Esophagus squamous epithelium (tissue), 5 donors: ENCODE data around the gene HSD17B12. TPM values are rescaled to one million over a fixed set of nuclear protein-coding genes. Genes with fewer than 3 reads are reported as not detected.

Experiments
- DNase-seq: peaks from one replicate; lab custom pipeline; 2025; lab: John Stamatoyannopoulos, UW
- H3K27ac ChIP-seq, 4 donors: fragments of 200-600 bp; sonication (generic); one replicate each; pipeline ENCODE4 v1.5.1; 2016 to 2019; ENCODE audit warnings: mild to moderate bottlenecking in 1 of 4
- H3K27me3 ChIP-seq, 4 donors: fragments of 200-600 bp; sonication (generic); 1 replicate in 3 of 4; 2 replicates in 1 of 4; pipeline versions ENCODE4 v1.5.1 to v1.6.0; 2017 to 2021; ENCODE audit warnings: antibody characterized with exemption in 1 of 4
- H3K36me3 ChIP-seq, 3 donors: fragments of 200-600 bp; sonication (generic); one replicate each; pipeline ENCODE4 v1.5.1; 2016 to 2019
- H3K4me1 ChIP-seq, 3 donors: fragments of 200-600 bp; sonication (generic); one replicate each; pipeline ENCODE4 v1.5.1; 2017 to 2019
- H3K4me3 ChIP-seq, 4 donors: fragments of 200-600 bp; sonication (generic); 1 replicate in 3 of 4; 2 replicates in 1 of 4; pipeline ENCODE4 v1.5.1; 2016 to 2019; ENCODE audit warnings: mild to moderate bottlenecking in 2 of 4, moderate library complexity in 1 of 4
- H3K9me3 ChIP-seq, 3 donors: fragments of 200-600 bp; sonication (generic); one replicate each; pipeline ENCODE4 v1.5.1; 2016 to 2019
- POLR2A ChIP-seq, 4 donors: fragments of 450-650 bp; IDR thresholded peaks; one replicate each; pipeline ENCODE4 v1.6.1; 2017; ENCODE audit warnings: antibody characterized with exemption in 4 of 4, mild to moderate bottlenecking in 4 of 4, moderate library complexity in 3 of 4
- WGBS, 2 donors: methylation state at CpG; one replicate each; pipeline ENCODE4 v1.1.5; 2018; 5-methylcytosine and 5-hydroxymethylcytosine counted together
- intact Hi-C: fragments of 100-400 bp; cut with DNase I; formaldehyde crosslinking; loops from one replicate; pipeline ENCODE4 v1.15.0; 2022
- total RNA-seq, 4 donors: library from RNA; depleted of rRNA; stranded (reverse); fragments of >200 nt; gene quantifications; one replicate each; pipeline ENCODE4 v1.1.0, GENCODE V29; 2016
- TF ChIP-seq, protein P1 (sequence below), 6 experiments: fragments of 450-650 bp in 4 of 6; fragments of 200-600 bp in 2 of 6; sonication (generic) in 2 of 6; IDR thresholded peaks; one replicate each; pipeline ENCODE4 v1.5.1; 2016 to 2019; ENCODE audit warnings: antibody characterized with exemption in 6 of 6, mild to moderate bottlenecking in 4 of 6, moderate library complexity in 4 of 6
- donor health status: DM: yes; HTN: yes; CAD: no.

The HSD17B12 gene
- total RNA-seq, 4 donors from 2014 or later = 26.1 to 83.6 (median 59.1) TPM

DNA sequence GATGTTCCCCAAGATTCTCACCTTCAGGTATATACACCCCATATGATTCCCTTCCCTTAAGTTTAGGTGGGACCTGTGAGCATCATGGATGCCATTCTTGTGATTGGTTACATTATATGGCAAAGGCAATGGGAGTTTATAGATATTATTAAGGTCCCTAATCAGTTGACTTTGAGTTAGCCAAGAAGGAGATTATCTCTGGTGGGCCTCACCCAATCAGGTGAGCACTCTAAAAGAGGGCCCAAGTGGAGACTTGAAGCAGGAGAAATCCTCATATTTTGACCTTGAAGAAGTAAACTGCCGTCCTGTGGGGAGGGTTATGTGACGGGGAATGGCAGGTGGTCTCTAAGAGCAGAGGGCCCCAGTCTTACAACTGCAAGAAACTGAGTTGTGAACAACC, 94.2 kb downstream of the HSD17B12 start:
- H3K4me1 ChIP-seq = no peaks in the 10 kb centered on the region
- H3K27me3 ChIP-seq = no peaks in the 10 kb centered on the region
- no peak overlapping the region for H3K4me3 ChIP-seq
- no peak overlapping the region for H3K27ac ChIP-seq
- no peaks in the 10 kb centered on the region for H3K9me3 ChIP-seq
- no peak for DNase-seq
- TF ChIP-seq POLR2A (IDR thresholded peaks at IDR 0.05) = no peak
- TF ChIP-seq, protein P1, sequence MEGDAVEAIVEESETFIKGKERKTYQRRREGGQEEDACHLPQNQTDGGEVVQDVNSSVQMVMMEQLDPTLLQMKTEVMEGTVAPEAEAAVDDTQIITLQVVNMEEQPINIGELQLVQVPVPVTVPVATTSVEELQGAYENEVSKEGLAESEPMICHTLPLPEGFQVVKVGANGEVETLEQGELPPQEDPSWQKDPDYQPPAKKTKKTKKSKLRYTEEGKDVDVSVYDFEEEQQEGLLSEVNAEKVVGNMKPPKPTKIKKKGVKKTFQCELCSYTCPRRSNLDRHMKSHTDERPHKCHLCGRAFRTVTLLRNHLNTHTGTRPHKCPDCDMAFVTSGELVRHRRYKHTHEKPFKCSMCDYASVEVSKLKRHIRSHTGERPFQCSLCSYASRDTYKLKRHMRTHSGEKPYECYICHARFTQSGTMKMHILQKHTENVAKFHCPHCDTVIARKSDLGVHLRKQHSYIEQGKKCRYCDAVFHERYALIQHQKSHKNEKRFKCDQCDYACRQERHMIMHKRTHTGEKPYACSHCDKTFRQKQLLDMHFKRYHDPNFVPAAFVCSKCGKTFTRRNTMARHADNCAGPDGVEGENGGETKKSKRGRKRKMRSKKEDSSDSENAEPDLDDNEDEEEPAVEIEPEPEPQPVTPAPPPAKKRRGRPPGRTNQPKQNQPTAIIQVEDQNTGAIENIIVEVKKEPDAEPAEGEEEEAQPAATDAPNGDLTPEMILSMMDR (IDR thresholded peaks at IDR 0.05) = no peak
- 97 to 100% methylated on average over 2 of the region's 2 CpGs for WGBS, 2 donors
- peaks cover 0 to 4% (median 0%) of the 10 kb centered on the region in 3 donors for H3K36me3 ChIP-seq
- intact Hi-C loops = no loop called here

DNA sequence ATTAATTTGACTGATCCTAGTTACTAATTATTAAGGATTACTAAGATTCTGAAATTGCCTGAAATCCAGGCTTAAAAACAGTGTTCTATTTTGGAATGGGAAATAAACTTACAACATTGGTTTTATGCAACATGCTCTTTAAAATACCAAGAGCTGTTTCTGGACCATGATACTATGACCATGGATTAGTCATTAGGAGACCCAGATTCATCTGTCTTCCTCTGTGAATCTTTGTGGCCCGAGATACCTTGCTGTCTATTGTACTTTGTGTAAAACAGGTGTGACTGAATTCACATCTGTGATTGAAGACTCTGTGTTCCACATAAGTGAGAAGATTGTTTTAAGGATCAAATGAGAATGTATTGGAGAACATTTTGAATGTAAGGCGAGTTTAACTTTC, 98.8 kb downstream of the HSD17B12 start:
- Histone ChIP-seq H3K4me1 (no peaks in the 10 kb centered on the region), H3K9me3 (peaks cover 0 to 21% (median 4%) of the 10 kb centered on the region in 3 donors), H3K4me3 (no peak overlapping the region), H3K36me3 (peaks cover 0 to 4% (median 0%) of the 10 kb centered on the region in 3 donors), H3K27ac (no peak overlapping the region), H3K27me3 (no peaks in the 10 kb centered on the region)
- intact Hi-C loops = no loop called here
- no peak for DNase-seq
- TF ChIP-seq POLR2A (IDR thresholded peaks at IDR 0.05) = no peak
- 71 to 92% methylated on average over 2 of the region's 2 CpGs for WGBS, 2 donors

DNA sequence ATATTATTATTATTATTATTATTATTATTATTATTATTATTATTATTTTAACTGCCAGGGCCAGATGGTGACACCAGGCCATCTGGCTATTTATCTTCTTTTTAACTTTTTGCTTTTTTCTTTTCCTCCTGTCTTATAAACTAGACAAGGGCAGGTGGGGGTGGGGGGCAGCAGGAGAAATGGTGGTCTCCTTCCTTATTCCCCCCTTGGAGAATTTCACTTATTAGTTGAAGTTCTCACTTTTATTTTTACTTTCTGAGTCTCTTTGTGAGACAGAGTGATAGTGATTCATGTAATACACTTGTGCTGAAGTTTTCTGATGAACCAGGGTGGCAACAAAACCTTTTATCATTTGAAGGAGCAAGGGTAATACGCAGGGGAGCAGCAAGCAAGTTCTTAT, 103.8 kb downstream of the HSD17B12 start:
- H3K4me3 ChIP-seq = no peak overlapping the region
- H3K36me3 ChIP-seq = peaks cover 0 to 10% (median 0%) of the 10 kb centered on the region in 3 donors
- TF ChIP-seq POLR2A (IDR thresholded peaks at IDR 0.05) = no peak
- TF ChIP-seq, protein P1 (IDR thresholded peaks at IDR 0.05) = no peak
- WGBS, 2 donors = 100% methylated on average over 1 of the region's 1 CpG
- H3K9me3 ChIP-seq = peaks cover 0 to 32% (median 12%) of the 10 kb centered on the region in 3 donors
- DNase-seq = no peak
- no peaks in the 10 kb centered on the region for H3K4me1 ChIP-seq
- intact Hi-C loops = no loop called here
- H3K27me3 ChIP-seq = no peaks in the 10 kb centered on the region
- H3K27ac ChIP-seq = no peak overlapping the region

DNA sequence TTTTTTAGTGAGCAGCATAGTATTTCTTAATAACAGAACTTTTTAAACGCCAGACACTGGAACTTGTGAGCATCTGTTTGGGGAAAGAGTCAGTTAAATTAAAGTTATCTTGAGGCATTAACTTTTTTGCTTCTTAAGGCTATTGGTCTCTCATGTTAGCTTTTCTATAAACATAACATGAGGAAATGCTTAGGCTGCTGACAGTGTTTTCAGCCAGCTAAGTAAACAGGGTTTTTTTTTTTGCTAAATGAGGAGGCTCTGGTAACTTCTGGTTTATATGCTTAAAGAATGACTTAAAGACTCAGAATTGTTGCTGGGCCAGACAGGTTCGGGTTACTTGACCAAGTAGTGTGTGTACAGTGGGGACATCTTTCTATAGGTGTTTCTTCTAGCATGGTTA, 104.3 kb downstream of the HSD17B12 start:
- Histone ChIP-seq H3K27me3 (no peaks in the 10 kb centered on the region), H3K27ac (no peak overlapping the region), H3K9me3 (peaks cover 0 to 32% (median 12%) of the 10 kb centered on the region in 3 donors), H3K4me1 (no peaks in the 10 kb centered on the region), H3K36me3 (peaks cover 0 to 10% (median 0%) of the 10 kb centered on the region in 3 donors), H3K4me3 (no peak overlapping the region)
- TF ChIP-seq, protein P1 (IDR thresholded peaks at IDR 0.05) = no peak
- DNase-seq = no peak
- intact Hi-C loops = no loop called here
- WGBS, 2 donors = 87 to 97% methylated on average over 2 of the region's 2 CpGs

DNA sequence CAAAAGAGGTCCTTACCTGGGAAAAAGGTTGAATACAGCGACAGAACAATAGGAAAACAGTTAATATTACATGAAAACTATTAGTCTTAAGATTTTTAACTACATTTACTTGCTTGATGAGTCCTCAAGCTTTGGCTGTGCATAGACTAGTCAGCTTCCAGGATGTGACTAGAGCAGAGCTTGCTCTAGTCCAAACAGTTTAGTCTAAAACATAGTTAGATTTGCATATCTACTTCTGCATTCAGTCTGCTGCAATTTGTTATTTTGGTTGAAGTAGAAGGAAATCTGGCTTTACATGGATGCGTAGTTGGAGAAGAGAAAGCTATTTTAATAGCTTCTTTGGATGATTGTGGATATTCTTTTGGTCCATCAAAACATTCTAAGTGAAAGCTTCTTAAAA, 104.8 kb downstream of the HSD17B12 start:
- no peak for DNase-seq
- Histone ChIP-seq H3K27ac (no peak overlapping the region), H3K9me3 (peaks cover 0 to 32% (median 12%) of the 10 kb centered on the region in 3 donors), H3K4me3 (no peak overlapping the region), H3K4me1 (no peaks in the 10 kb centered on the region), H3K36me3 (peaks cover 0 to 10% (median 0%) of the 10 kb centered on the region in 3 donors), H3K27me3 (no peaks in the 10 kb centered on the region)
- intact Hi-C loops = no loop called here
- TF ChIP-seq POLR2A (IDR thresholded peaks at IDR 0.05) = no peak
- TF ChIP-seq, protein P1 (IDR thresholded peaks at IDR 0.05) = no peak
- WGBS, 2 donors = 95 to 100% methylated on average over 2 of the region's 2 CpGs

DNA sequence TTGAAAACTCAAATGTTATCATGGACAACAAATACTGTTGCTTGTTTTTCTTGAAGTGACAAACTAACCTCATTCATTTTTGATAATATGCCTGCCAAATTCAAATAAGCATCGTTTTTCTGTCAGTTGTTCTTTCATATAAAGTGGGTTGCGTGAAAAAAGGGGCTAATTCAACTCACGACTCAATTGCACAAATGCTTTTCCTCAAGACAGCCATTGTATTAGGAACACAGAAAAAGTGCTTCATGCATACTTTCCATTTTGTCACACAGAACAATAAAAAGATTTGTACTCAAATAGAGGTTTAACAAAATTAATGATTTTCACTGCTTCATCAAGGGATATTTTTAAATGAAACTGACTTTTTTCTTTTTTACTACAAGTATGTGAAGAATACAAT, 105.5 kb downstream of the HSD17B12 start:
- H3K27me3 ChIP-seq = no peaks in the 10 kb centered on the region
- WGBS, 2 donors = 89 to 91% methylated on average over 3 of the region's 3 CpGs
- H3K4me3 ChIP-seq = no peak overlapping the region
- intact Hi-C loops = no loop called here
- no peak overlapping the region for H3K27ac ChIP-seq
- H3K9me3 ChIP-seq = peaks cover 0 to 32% (median 12%) of the 10 kb centered on the region in 3 donors
- no peak for DNase-seq
- peaks cover 0 to 10% (median 0%) of the 10 kb centered on the region in 3 donors for H3K36me3 ChIP-seq
- H3K4me1 ChIP-seq = no peaks in the 10 kb centered on the region
- no peak for TF ChIP-seq POLR2A (IDR thresholded peaks at IDR 0.05)
- TF ChIP-seq, protein P1 (IDR thresholded peaks at IDR 0.05) = no peak
